Prostate gland (tissue), 2 donors: Measurements from ENCODE around the gene SMYD2. TPM values are rescaled to one million over a fixed set of nuclear protein-coding genes. Genes with fewer than 3 reads are reported as not detected.

Experiments used
- DNase-seq: peaks from one replicate; pipeline ENCODE4 v3.0.0-alpha.2; 2019; ENCODE audit warnings: low spot score
- H3K27ac ChIP-seq, 2 donors: fragments of 200-600 bp; sonication (generic); 2 replicates each; pipeline ENCODE4 v1.5.1; 2017 to 2019
- H3K27me3 ChIP-seq: fragments of 200-600 bp; sonication (generic); replicated peaks from 2 replicates; pipeline ENCODE4 v1.5.1; 2019; ENCODE audit not compliant: insufficient read depth
- H3K36me3 ChIP-seq, 2 donors: fragments of 200-600 bp; sonication (generic); 1 replicate in 1 of 2; 2 replicates in 1 of 2; pipeline versions ENCODE4 v1.5.1 to v1.8.1; 2017 to 2019
- H3K4me1 ChIP-seq: fragments of 200-600 bp; sonication (generic); replicated peaks from 2 replicates; pipeline ENCODE4 v1.5.1; 2019
- H3K4me3 ChIP-seq, 2 donors: fragments of 200-600 bp; sonication (generic); 2 replicates each; pipeline ENCODE4 v1.5.1; 2017 to 2019
- H3K9me3 ChIP-seq: fragments of 200-600 bp; sonication (generic); 2 replicates; pipeline ENCODE4 v1.5.1; 2017
- POLR2A ChIP-seq: fragments of 450-650 bp; IDR thresholded peaks from one replicate; pipeline ENCODE4 v1.6.1; 2016; ENCODE audit warnings: antibody characterized with exemption, mild to moderate bottlenecking
- POLR2AphosphoS5 ChIP-seq: sonication (generic); formaldehyde crosslinking; IDR thresholded peaks from one replicate; pipeline ENCODE4 v1.6.1; 2017; ENCODE audit warnings: antibody characterized with exemption
- WGBS: methylation state at CpG from one replicate; pipeline ENCODE4 v1.1.5; 2018; 5-methylcytosine and 5-hydroxymethylcytosine counted together
- intact Hi-C: fragments of 100-400 bp; cut with DNase I; formaldehyde crosslinking; loops from one replicate; pipeline ENCODE4 v1.14.2; 2022
- total RNA-seq, 2 donors: library from RNA; depleted of rRNA; stranded (reverse); fragments of >200 nt; gene quantifications; one replicate each; pipeline ENCODE4 v1.1.0, GENCODE V29; 2016
- TF ChIP-seq, protein P1 (sequence below), 4 experiments: fragments of 200-600 bp in 2 of 4; fragments of 450-650 bp in 2 of 4; sonication (generic) in 2 of 4; IDR thresholded peaks; 1 replicate in 3 of 4; 2 replicates in 1 of 4; pipeline ENCODE4 v1.5.1; 2016 to 2019; ENCODE audit warnings: antibody characterized with exemption in 4 of 4, mild to moderate bottlenecking in 2 of 4, moderate library complexity in 2 of 4

SMYD2 gene
- total RNA-seq, 2 donors from 2014 or later, result 18.6 to 50.4 TPM

DNA sequence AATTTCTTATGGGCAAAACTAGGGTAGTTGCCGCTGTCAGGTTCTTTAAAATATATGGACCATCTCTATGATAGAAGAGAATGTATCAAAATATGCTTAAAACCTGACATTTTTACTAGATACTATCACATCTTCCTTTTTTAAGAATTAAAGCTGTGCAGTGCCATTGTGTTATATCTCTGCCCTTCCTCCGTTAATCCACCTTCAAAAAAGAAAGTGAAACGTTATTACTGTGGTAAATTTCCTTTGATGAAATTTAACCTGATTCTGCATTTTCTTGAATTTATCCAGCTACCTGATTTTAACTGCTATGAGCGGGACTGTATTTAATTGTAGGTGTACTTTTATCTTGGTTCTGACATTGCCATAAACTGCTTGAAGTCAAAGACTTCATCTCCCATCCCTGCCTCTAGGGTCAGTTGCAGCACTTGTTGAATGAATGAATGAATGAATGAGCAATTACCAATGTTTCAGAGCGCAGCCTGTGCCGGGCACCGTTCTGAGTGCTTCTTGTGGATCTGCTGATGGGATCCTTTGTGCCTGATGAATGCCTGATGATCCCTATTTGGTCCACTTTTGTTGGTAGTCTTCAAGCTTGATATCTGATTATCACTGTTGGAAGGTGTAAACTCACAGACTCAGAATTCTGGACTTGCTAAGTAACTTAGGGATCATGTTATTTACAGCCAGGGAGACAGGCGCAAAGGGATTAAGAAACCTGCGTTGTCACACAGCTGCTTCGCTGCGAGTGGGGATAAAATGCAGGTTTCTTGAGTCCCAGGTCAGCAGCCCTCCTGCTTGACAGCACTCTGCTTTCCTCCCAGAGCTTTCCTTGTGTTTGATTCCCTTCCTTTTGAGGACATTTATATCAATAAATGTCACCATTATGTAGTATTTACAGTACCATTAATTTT, 30.1 kb downstream of the SMYD2 start:
- Histone ChIP-seq H3K4me3 (no peak overlapping the region), H3K27ac (no peak overlapping the region), H3K27me3 (no peaks in the 10 kb centered on the region), H3K36me3 (no peaks in the 10 kb centered on the region), H3K4me1 (no peaks in the 10 kb centered on the region), H3K9me3 (no peaks in the 10 kb centered on the region)
- no peak for DNase-seq
- TF ChIP-seq POLR2A, result no peak
- TF ChIP-seq, protein P1, sequence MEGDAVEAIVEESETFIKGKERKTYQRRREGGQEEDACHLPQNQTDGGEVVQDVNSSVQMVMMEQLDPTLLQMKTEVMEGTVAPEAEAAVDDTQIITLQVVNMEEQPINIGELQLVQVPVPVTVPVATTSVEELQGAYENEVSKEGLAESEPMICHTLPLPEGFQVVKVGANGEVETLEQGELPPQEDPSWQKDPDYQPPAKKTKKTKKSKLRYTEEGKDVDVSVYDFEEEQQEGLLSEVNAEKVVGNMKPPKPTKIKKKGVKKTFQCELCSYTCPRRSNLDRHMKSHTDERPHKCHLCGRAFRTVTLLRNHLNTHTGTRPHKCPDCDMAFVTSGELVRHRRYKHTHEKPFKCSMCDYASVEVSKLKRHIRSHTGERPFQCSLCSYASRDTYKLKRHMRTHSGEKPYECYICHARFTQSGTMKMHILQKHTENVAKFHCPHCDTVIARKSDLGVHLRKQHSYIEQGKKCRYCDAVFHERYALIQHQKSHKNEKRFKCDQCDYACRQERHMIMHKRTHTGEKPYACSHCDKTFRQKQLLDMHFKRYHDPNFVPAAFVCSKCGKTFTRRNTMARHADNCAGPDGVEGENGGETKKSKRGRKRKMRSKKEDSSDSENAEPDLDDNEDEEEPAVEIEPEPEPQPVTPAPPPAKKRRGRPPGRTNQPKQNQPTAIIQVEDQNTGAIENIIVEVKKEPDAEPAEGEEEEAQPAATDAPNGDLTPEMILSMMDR (IDR thresholded peaks at IDR 0.05), result no peak
- TF ChIP-seq POLR2AphosphoS5, result no peak
- 78% methylated on average over 11 of the region's 11 CpGs for WGBS
- intact Hi-C loops, result no loop called here

DNA sequence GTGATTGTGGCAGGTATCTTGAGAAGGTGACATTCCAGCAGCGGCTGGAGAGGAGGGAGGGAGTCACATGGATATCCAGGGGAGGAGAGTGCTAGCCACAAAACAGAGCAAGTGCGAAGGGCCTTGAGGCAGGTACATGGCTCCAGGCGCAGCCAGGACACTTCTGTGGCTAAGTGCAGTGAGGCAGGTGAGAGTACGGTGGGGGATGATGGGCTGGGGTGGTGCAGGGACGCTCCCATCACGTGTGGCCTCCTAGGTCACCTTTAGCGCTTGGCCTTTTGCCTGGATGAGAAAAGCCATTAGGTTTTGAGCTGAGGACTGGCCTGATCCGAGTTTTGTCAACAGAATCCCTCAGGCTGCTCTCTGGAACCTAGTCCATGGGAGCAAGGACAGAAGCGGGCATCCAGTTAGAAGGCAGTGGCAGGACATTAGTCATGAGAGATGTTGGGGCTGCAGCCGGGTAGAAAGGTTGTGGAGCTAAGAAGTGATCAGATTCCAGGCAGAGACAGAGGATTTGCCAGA, 31.6 kb downstream of the SMYD2 start:
- WGBS, result 92% methylated on average over 10 of the region's 10 CpGs
- TF ChIP-seq, protein P1 (IDR thresholded peaks at IDR 0.05), result no peak
- TF ChIP-seq POLR2AphosphoS5 (no peak), POLR2A (no peak)
- Histone ChIP-seq H3K4me3 (no peak overlapping the region), H3K9me3 (no peaks in the 10 kb centered on the region), H3K4me1 (no peaks in the 10 kb centered on the region), H3K36me3 (no peaks in the 10 kb centered on the region), H3K27ac (no peak overlapping the region), H3K27me3 (no peaks in the 10 kb centered on the region)
- intact Hi-C loops, result no loop called here
- no peak for DNase-seq

DNA sequence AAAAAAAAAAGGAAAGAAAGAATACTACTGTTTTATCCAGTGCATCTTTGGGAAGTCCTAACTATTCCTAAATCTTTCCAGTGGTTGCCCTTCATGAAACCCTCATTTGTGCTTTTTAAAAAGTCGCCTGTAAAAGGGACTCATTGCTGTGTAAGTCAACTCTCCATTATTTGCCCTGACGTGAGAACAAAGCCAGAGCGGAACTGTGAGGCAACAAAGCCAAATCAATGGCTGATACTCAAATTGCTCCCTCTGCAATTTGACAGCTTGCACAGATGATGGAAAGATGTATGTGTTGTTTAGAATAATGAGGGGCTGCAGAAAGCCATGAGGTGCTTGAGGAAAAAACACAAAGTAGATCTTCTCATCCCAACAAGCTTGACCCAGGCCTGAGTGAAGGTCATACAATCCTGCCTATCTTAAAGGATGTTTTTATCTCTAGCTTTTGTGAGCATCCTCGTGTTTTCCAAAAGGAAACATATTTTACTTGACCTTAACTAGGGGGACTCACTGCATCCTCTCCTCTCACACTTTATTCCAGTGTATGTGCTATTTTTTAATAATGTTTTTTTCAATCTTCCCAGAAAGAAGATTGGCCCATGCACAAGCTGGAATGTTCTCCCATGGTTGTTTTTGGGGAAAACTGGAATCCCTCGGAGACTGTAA, 33.4 kb downstream of the SMYD2 start:
- no peaks in the 10 kb centered on the region for H3K9me3 ChIP-seq
- TF ChIP-seq, protein P1 (IDR thresholded peaks at IDR 0.05), result no peak
- TF ChIP-seq POLR2A (no peak), POLR2AphosphoS5 (no peak)
- H3K27ac ChIP-seq, result no peak overlapping the region
- no peak for DNase-seq
- WGBS, result 77% methylated on average over 5 of the region's 5 CpGs
- H3K36me3 ChIP-seq, result no peaks in the 10 kb centered on the region
- intact Hi-C loops, result no loop called here
- no peaks in the 10 kb centered on the region for H3K27me3 ChIP-seq
- H3K4me3 ChIP-seq, result no peak overlapping the region
- H3K4me1 ChIP-seq, result no peaks in the 10 kb centered on the region

DNA sequence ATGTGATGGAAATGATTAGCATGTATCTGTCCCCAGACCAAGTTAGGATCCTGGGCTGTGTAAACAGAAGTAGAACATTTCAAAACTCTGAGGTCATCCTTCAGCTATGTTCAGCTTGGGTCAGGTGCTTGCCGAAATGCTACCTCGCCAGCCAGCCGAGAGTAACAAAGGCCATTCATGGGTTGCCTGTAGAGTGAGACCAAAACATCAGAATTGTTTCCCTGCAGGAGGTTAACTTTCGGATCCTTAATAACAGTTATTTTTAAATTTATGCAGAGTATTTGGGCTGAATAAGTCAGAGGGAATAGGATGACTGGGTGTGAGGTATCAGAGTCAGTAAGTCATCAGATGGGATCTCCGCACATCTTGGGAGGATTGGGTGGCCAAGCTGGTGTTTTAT, 35.6 kb downstream of the SMYD2 start:
- Histone ChIP-seq H3K4me3 (no peak overlapping the region), H3K27ac (no peak overlapping the region), H3K9me3 (no peaks in the 10 kb centered on the region), H3K36me3 (no peaks in the 10 kb centered on the region), H3K4me1 (no peaks in the 10 kb centered on the region), H3K27me3 (no peaks in the 10 kb centered on the region)
- TF ChIP-seq POLR2A (no peak), POLR2AphosphoS5 (no peak)
- TF ChIP-seq, protein P1 (IDR thresholded peaks at IDR 0.05), result no peak
- 92% methylated on average over 5 of the region's 5 CpGs for WGBS
- intact Hi-C loops, result no loop called here
- no peak for DNase-seq
